Kidney (tissue), 14 donors: ENCODE measurements around the gene ASPHD2. TPM values are rescaled to one million over a fixed set of nuclear protein-coding genes. Genes with fewer than 3 reads are reported as not detected.

Experiments
- DNase-seq, 5 donors: peaks; one replicate each; pipeline ENCODE4 v3.0.0-alpha.2; 2013 to 2020
- FAIRE-seq: peaks from 2 replicates; lab custom pipeline; 2012; peaks lifted over from hg19 to GRCh38; lab: Jason Lieb, UNC
- H3K27ac ChIP-seq, 2 donors: one replicate each; pipeline ENCODE4 v1.7.0; 2013; ENCODE audit warnings: low read depth in 2 of 2, low read length in 2 of 2, inconsistent platforms in 1 of 2
- H3K27me3 ChIP-seq: one replicate; pipeline ENCODE4 v1.7.1; 2013; ENCODE audit warnings: low read length, inconsistent platforms; ENCODE audit not compliant: control insufficient read depth, insufficient read depth
- H3K36me3 ChIP-seq, 3 donors: one replicate each; pipeline versions ENCODE4 v1.7.0 to v1.7.1; 2013; ENCODE audit warnings: low read length in 3 of 3, control low read depth in 1 of 3, inconsistent platforms in 1 of 3; ENCODE audit not compliant: insufficient read depth in 3 of 3, control insufficient read depth in 2 of 3
- H3K4me1 ChIP-seq, 3 donors: one replicate each; pipeline versions ENCODE4 v1.7.0 to v1.7.1; 2013; ENCODE audit warnings: low read length in 3 of 3, inconsistent platforms in 1 of 3, low read depth in 1 of 3; ENCODE audit not compliant: control insufficient read depth in 2 of 3, insufficient read depth in 2 of 3
- H3K4me3 ChIP-seq, 3 donors: one replicate each; pipeline versions ENCODE4 v1.7.0 to v1.8.1; 2013; ENCODE audit warnings: low read length in 3 of 3, control low read depth in 1 of 3, inconsistent platforms in 1 of 3
- H3K9ac ChIP-seq, 3 donors: one replicate each; pipeline versions ENCODE4 v1.7.0 to v1.7.1; 2013; ENCODE audit warnings: low read length in 3 of 3, control low read depth in 1 of 3, inconsistent platforms in 1 of 3
- H3K9me3 ChIP-seq, 3 donors: one replicate each; pipeline versions ENCODE4 v1.7.0 to v1.7.1; 2013; ENCODE audit warnings: low read length in 3 of 3, control low read depth in 1 of 3, inconsistent platforms in 1 of 3; ENCODE audit not compliant: control insufficient read depth in 2 of 3, insufficient read depth in 1 of 3
- intact Hi-C: fragments of 100-400 bp; cut with DNase I; formaldehyde crosslinking; loops from one replicate; pipeline ENCODE4 v1.11.1; 2022
- polyA plus RNA-seq: library from polyadenylated mRNA; stranded (reverse); fragments of 350-450 nt; fragmentation: Illumina TruSeq; extraction: RNeasy Lipid Tissue Mini Kit (QIAGEN cat#74804); gene quantifications from one replicate; pipeline ENCODE4 v1.2.3, GENCODE V29; 2014; ENCODE audit warnings: low read depth, low replicate concordance; ENCODE audit not compliant: insufficient read depth
- total RNA-seq: library from RNA; stranded (reverse); fragmentation: NEBNext Ultra II Directional; extraction: Animal tissue kit (Norgen Biotek cat#: 25700); gene quantifications from one replicate; pipeline ENCODE4 v1.2.1, GENCODE V29; 2021
- TF ChIP-seq, protein P1 (sequence below): IDR thresholded peaks from 3 replicates; pipeline ENCODE4 v1.5.1; 2012; ENCODE audit warnings: mild to moderate bottlenecking, moderate library complexity, borderline replicate concordance; ENCODE audit not compliant: insufficient read depth; ENCODE audit errors: extremely low read depth
- donor health status: control.
- donor health status: control.
- donor health status: control.
- donor health status: control.
- donor health status: control.
- donor health status: DM: yes; HTN: yes; CAD: no.
- donor health status: Normal renal cell carcinoma (clear cell type).

The ASPHD2 gene
- total and polyA plus RNA-seq, 2 donors from 2014 or later = 3.3 to 4.5 TPM

DNA sequence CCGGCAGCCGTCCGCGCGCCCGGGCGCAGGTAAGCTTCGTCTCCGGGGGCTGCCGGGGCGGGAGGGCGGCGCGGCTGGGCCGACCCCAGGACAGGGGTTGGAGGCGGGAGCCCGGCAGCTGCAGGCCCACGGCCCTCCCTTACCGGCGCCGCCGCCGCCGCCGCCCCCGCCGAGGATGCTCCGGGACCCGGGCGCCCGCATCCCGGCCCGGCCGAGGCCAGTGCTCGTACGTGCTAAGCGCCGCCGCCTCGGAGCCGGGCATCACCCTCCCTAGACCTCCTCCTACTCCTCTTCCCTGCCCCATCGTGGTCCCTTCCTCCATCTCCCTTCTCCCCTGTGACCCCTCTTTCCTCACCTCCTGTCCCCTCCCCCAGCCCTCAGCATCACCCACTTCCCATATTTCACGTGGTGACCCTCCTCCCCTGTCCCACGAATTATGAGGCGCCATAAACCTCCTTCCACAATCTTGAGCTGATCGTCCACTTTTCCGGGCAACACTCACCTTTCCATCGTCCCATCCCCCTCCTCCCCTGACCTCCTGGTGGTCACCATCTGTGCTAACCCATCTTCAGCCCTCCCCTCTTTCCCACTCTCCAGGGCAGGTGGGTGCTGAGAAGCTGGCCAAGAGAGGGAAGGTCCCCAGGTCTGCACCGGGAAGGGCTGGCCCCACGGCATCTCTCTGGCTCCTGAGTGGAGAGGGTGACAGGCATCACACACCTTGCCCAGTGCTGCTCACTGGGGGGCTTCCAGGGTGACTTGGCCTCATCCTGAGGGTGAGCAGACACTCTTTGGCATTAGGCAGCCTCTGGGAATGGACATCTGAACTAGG is 612 bp downstream of the ASPHD2 start:
- intact Hi-C loops = no loop called here
- H3K9ac ChIP-seq = peak overlapping the region in 1 of 3 donors; percentile 13
- DNase-seq (peak in 2 of 5 donors; percentile 9 to 63), FAIRE-seq (no peak)
- H3K4me3 ChIP-seq = peak overlapping the region; percentile 44 to 58 (median 47)
- H3K27ac ChIP-seq = no peak overlapping the region
- peaks cover 0 to 12% (median 2%) of the 10 kb centered on the region in 3 donors for H3K4me1 ChIP-seq
- H3K27me3 ChIP-seq = no peaks in the 10 kb centered on the region
- TF ChIP-seq, protein P1, sequence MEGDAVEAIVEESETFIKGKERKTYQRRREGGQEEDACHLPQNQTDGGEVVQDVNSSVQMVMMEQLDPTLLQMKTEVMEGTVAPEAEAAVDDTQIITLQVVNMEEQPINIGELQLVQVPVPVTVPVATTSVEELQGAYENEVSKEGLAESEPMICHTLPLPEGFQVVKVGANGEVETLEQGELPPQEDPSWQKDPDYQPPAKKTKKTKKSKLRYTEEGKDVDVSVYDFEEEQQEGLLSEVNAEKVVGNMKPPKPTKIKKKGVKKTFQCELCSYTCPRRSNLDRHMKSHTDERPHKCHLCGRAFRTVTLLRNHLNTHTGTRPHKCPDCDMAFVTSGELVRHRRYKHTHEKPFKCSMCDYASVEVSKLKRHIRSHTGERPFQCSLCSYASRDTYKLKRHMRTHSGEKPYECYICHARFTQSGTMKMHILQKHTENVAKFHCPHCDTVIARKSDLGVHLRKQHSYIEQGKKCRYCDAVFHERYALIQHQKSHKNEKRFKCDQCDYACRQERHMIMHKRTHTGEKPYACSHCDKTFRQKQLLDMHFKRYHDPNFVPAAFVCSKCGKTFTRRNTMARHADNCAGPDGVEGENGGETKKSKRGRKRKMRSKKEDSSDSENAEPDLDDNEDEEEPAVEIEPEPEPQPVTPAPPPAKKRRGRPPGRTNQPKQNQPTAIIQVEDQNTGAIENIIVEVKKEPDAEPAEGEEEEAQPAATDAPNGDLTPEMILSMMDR = no peak
- H3K9me3 ChIP-seq = no peaks in the 10 kb centered on the region
- H3K36me3 ChIP-seq = no peaks in the 10 kb centered on the region

DNA sequence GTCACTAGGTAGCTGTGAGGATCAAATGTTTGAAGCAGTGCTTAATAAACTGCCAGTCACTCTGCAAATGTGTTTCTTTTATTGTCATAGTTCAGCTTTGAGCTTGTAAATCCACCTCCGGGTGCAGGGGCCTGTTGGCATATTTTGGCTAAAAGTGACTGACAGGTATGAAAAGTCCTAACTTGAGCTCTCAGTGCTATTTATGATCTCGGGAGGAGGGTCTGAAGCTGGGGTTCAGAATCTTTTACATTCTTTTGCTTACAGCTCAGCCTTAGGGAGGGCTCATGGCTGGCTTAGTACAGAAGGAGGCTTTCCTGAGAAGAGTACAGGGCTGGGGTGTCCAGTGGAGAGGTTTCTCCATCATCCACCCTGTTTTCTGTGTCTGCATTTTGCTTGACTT is 1.5 kb downstream of the ASPHD2 start:
- no peak for FAIRE-seq
- no peak overlapping the region for H3K27ac ChIP-seq

DNA sequence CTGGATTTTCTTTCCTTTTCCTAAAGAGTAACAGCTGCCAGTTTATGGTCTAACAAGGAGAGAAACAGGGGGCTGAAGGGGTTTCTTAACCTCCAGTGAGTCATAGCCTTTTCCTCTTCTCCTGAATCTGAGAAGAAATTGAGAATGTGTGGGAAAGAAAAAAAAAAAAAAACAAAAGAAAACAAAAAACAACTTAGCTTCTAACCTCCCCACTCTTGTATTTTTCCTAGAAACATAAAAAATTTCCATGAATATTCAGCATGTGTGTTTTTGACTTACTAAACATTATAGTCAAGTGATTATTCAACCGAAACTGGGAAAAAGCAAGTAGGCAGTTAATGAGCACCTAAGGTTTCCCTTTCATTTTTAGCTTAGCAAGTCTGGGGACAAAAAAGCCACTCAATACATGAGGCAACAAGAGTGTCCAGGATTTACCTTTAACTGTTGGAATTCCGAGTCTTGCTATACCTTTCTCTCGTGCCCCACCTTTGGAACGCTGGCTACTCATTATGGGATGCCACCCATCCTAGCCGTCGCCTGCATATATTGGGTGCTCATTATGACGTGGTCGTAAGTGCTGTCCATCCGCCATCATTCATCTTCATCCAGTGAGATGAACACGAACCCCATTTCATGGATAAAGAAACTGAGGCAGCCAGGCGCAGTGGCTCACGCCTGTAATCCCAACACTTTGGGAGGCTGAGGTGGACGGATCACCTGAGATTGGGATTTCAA is 2.4 kb downstream of the ASPHD2 start:
- Histone ChIP-seq H3K27ac (no peak overlapping the region), H3K27me3 (no peaks in the 10 kb centered on the region), H3K4me3 (no peak overlapping the region), H3K9ac (peak overlapping the region in 1 of 3 donors; percentile 14), H3K4me1 (peaks cover 0 to 12% (median 2%) of the 10 kb centered on the region in 3 donors), H3K36me3 (no peaks in the 10 kb centered on the region), H3K9me3 (no peaks in the 10 kb centered on the region)
- peak in 1 of 5 donors; percentile 49 for DNase-seq
- intact Hi-C loops = no loop called here
- TF ChIP-seq, protein P1 = no peak
- FAIRE-seq = peak; percentile 3

More for the DNA sequence above, 1.5 kb downstream of the ASPHD2 start:
- Histone ChIP-seq H3K36me3 (no peaks in the 10 kb centered on the region), H3K9ac (peak overlapping the region in 1 of 3 donors; percentile 14), H3K4me1 (peaks cover 0 to 12% (median 2%) of the 10 kb centered on the region in 3 donors), H3K27me3 (no peaks in the 10 kb centered on the region), H3K4me3 (no peak overlapping the region), H3K9me3 (no peaks in the 10 kb centered on the region)
- intact Hi-C loops = no loop called here
- DNase-seq = no peak
- TF ChIP-seq, protein P1 = no peak
